GM12865 (cell line): Measurements from ENCODE around the gene CREBZF.

Experiments used
- DNase-seq: peaks from one replicate; pipeline ENCODE4 v3.0.0; 2010; ENCODE audit warnings: low read depth
- H3K4me3 ChIP-seq: 2 replicates; pipeline ENCODE4 v1.5.1; 2011; ENCODE audit warnings: mild to moderate bottlenecking, low read depth, low read length, control low read depth
- CTCF ChIP-seq: IDR thresholded peaks from 2 replicates; pipeline ENCODE4 v1.5.1; 2011; ENCODE audit warnings: low read length, control low read depth, low read depth, inconsistent platforms; ENCODE audit not compliant: insufficient read depth; ENCODE audit errors: missing control alignments

The CREBZF gene

GRCh38 chr11:85699957-85700741, 35.2 kb upstream of the CREBZF start:
- no peak overlapping the region for H3K4me3 ChIP-seq
- no peak for DNase-seq
- TF ChIP-seq CTCF: no peak

- TF ChIP-seq CTCF: no peak
- no peak overlapping the region for H3K4me3 ChIP-seq
- no peak for DNase-seq
Observed at GRCh38 chr11:85698195-85698594, 33.3 kb upstream of the CREBZF start.

- TF ChIP-seq CTCF: no peak
- DNase-seq: no peak
- no peak overlapping the region for H3K4me3 ChIP-seq
Observed at GRCh38 chr11:85697747-85698146, 32.8 kb upstream of the CREBZF start.

GRCh38 chr11:85695546-85695945, 30.6 kb upstream of the CREBZF start:
- TF ChIP-seq CTCF: no peak
- no peak for DNase-seq
- no peak overlapping the region for H3K4me3 ChIP-seq

GRCh38 chr11:85694385-85694980, 29.6 kb upstream of the CREBZF start:
- no peak overlapping the region for H3K4me3 ChIP-seq
- DNase-seq: peak; percentile 26
- TF ChIP-seq CTCF: peak; percentile 29

GRCh38 chr11:85685820-85686459, 21.0 kb upstream of the CREBZF start, which contains the start of gene CCDC89:
Gene CCDC89 (minus strand): TSS chr11:85686195. CDS start chr11:85686130, 65 bp downstream.
- peak; percentile 6 for DNase-seq
- TF ChIP-seq CTCF: no peak
- H3K4me3 ChIP-seq: no peak within 1 kb of the TSS
